Ishikawa (cell line): Measurements from ENCODE around the gene OPCML.

Experiments
- CREB1 ChIP-seq: IDR thresholded peaks from 2 replicates; pipeline ENCODE4 v1.6.1; 2012; ENCODE audit warnings: low read depth
- EGR1 ChIP-seq: IDR thresholded peaks from 2 replicates; pipeline ENCODE4 v1.6.1; 2012
- EP300 ChIP-seq: IDR thresholded peaks from 2 replicates; pipeline ENCODE4 v1.6.1; 2012; ENCODE audit warnings: borderline replicate concordance
- NFIC ChIP-seq: IDR thresholded peaks from 2 replicates; pipeline ENCODE4 v1.6.1; 2012
- RAD21 ChIP-seq: IDR thresholded peaks from 2 replicates; pipeline ENCODE4 v1.6.1; 2012; ENCODE audit warnings: low read depth
- TAF1 ChIP-seq: IDR thresholded peaks from 2 replicates; pipeline ENCODE4 v1.6.1; 2012; ENCODE audit warnings: low read depth, mild to moderate bottlenecking
- TEAD4 ChIP-seq: IDR thresholded peaks from 2 replicates; pipeline ENCODE4 v1.6.1; 2012
- YY1 ChIP-seq: IDR thresholded peaks from 2 replicates; pipeline ENCODE4 v1.6.1; 2012; ENCODE audit warnings: low read depth
- ZBTB7A ChIP-seq: IDR thresholded peaks from 2 replicates; pipeline ENCODE4 v1.6.1; 2012; ENCODE audit warnings: low read depth
- TF ChIP-seq, protein P1 (sequence below): IDR thresholded peaks from 2 replicates; pipeline ENCODE4 v1.6.1; 2012
- TF ChIP-seq, protein P2 (sequence below): IDR thresholded peaks from 2 replicates; pipeline ENCODE4 v1.6.1; 2012
- TF ChIP-seq, protein P3 (sequence below): IDR thresholded peaks from 2 replicates; pipeline ENCODE4 v1.6.1; 2012; ENCODE audit warnings: low read depth, mild to moderate bottlenecking

DNA sequence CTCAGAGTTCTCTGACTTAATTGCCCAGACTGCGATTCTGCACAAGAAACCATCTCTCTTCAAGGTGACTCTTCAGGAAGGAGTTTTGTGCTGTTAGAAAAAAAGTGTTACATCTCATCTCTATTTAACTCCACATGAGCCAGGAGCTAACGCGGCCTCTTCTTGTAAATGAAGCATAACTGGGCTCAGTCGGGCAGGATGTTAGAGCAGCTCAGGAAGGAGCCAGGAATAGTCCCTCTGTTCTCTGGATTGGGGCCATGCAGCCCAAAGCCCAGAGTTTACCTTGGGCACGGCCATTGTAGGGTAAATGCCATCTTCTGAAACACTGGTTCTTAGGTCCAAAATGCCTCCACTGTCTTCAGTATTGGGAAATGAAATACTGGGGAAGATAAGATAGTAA is 760.6 kb downstream of the OPCML start:
- no peak for TF ChIP-seq EP300
- TF ChIP-seq NFIC = no peak
- no peak for TF ChIP-seq TAF1
- no peak for TF ChIP-seq TEAD4
- TF ChIP-seq YY1 = no peak
- TF ChIP-seq RAD21 = no peak
- no peak for TF ChIP-seq EGR1
- TF ChIP-seq, protein P1, sequence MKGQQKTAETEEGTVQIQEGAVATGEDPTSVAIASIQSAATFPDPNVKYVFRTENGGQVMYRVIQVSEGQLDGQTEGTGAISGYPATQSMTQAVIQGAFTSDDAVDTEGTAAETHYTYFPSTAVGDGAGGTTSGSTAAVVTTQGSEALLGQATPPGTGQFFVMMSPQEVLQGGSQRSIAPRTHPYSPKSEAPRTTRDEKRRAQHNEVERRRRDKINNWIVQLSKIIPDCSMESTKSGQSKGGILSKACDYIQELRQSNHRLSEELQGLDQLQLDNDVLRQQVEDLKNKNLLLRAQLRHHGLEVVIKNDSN = no peak
- TF ChIP-seq, protein P2, sequence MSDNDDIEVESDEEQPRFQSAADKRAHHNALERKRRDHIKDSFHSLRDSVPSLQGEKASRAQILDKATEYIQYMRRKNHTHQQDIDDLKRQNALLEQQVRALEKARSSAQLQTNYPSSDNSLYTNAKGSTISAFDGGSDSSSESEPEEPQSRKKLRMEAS = no peak
- no peak for TF ChIP-seq ZBTB7A
- TF ChIP-seq, protein P3, sequence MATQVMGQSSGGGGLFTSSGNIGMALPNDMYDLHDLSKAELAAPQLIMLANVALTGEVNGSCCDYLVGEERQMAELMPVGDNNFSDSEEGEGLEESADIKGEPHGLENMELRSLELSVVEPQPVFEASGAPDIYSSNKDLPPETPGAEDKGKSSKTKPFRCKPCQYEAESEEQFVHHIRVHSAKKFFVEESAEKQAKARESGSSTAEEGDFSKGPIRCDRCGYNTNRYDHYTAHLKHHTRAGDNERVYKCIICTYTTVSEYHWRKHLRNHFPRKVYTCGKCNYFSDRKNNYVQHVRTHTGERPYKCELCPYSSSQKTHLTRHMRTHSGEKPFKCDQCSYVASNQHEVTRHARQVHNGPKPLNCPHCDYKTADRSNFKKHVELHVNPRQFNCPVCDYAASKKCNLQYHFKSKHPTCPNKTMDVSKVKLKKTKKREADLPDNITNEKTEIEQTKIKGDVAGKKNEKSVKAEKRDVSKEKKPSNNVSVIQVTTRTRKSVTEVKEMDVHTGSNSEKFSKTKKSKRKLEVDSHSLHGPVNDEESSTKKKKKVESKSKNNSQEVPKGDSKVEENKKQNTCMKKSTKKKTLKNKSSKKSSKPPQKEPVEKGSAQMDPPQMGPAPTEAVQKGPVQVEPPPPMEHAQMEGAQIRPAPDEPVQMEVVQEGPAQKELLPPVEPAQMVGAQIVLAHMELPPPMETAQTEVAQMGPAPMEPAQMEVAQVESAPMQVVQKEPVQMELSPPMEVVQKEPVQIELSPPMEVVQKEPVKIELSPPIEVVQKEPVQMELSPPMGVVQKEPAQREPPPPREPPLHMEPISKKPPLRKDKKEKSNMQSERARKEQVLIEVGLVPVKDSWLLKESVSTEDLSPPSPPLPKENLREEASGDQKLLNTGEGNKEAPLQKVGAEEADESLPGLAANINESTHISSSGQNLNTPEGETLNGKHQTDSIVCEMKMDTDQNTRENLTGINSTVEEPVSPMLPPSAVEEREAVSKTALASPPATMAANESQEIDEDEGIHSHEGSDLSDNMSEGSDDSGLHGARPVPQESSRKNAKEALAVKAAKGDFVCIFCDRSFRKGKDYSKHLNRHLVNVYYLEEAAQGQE = no peak
- TF ChIP-seq CREB1 = no peak
